B cell (primary cell): Measurements from ENCODE around the gene CLEC4M. TPM values are rescaled to one million over a fixed set of nuclear protein-coding genes. Genes with fewer than 3 reads are reported as not detected.

Source experiments
- ATAC-seq: fragments of 200-7000 bp; cut with Tn5 transposase; one replicate; pipeline ENCODE4 v1.10.0; 2021; ENCODE audit warnings: low read depth, mild to moderate bottlenecking, moderate number of reproducible peaks, moderate library complexity
- CTCF ChIA-PET: fragments of 350-600 bp; sonication (Branson Sonifier 250); formaldehyde crosslinking; loops from one replicate; lab custom pipeline; 2021; ENCODE audit warnings: antibody characterized with exemption, inconsistent platforms; lab: Charles Lee
- POLR2A ChIA-PET: fragments of 350-600 bp; sonication (Branson Sonifier 250); formaldehyde crosslinking; loops from one replicate; lab custom pipeline; 2021; ENCODE audit warnings: antibody characterized with exemption; lab: Charles Lee
- DNase-seq: peaks from one replicate; pipeline ENCODE4 v3.0.0; 2013
- H2AFZ ChIP-seq: 2 replicates; pipeline ENCODE4 v1.6.1; 2012; ENCODE audit warnings: mild to moderate bottlenecking, low read depth, low read length; ENCODE audit not compliant: insufficient read depth, poor library complexity, severe bottlenecking
- H3K27ac ChIP-seq, 2 donors: 1 replicate in 1 of 2; 2 replicates in 1 of 2; pipeline ENCODE4 v1.5.1; 2012 to 2013; ENCODE audit warnings: low read length in 2 of 2, mild to moderate bottlenecking in 2 of 2, moderate library complexity in 1 of 2
- H3K27me3 ChIP-seq, 4 experiments: fragments of 200-600 bp in 1 of 4; sonication (generic) in 1 of 4; replicated peaks in 1 of 4; 1 replicate in 2 of 4; 2 replicates in 2 of 4; pipeline versions ENCODE4 v1.6.1 to v1.7.0; 2013 to 2016; ENCODE audit warnings: low read length in 3 of 4, mild to moderate bottlenecking in 2 of 4, mixed read lengths in 1 of 4, moderate library complexity in 1 of 4; ENCODE audit not compliant: insufficient read depth in 4 of 4, control insufficient read depth in 3 of 4; ENCODE audit errors: control extremely low read depth in 1 of 4
- H3K36me3 ChIP-seq, 2 experiments: replicated peaks in 1 of 2; 1 replicate in 1 of 2; 2 replicates in 1 of 2; pipeline versions ENCODE4 v1.6.1 to v1.7.1; 2013; ENCODE audit warnings: low read length in 1 of 2; ENCODE audit not compliant: insufficient read depth in 2 of 2, control insufficient read depth in 1 of 2; ENCODE audit errors: control extremely low read depth in 1 of 2, extremely low read depth in 1 of 2
- H3K4me1 ChIP-seq, 2 donors: fragments of 200-600 bp in 1 of 2; sonication (generic) in 1 of 2; 1 replicate in 1 of 2; 2 replicates in 1 of 2; pipeline versions ENCODE4 v1.5.1 to v1.6.1; 2013 to 2017; ENCODE audit warnings: low read length in 2 of 2; ENCODE audit not compliant: control insufficient read depth in 2 of 2, insufficient read depth in 2 of 2
- H3K4me2 ChIP-seq: replicated peaks from 2 replicates; pipeline ENCODE3; 2012; ENCODE audit warnings: mild to moderate bottlenecking, low read depth, low read length; ENCODE audit not compliant: poor library complexity, severe bottlenecking
- H3K4me3 ChIP-seq, 5 experiments: fragments of 200-600 bp in 1 of 5; sonication (generic) in 1 of 5; 1 replicate in 3 of 5; 2 replicates in 2 of 5; pipeline versions ENCODE4 v1.5.1 to v1.7.0; 2011 to 2016; ENCODE audit warnings: low read length in 4 of 5, mild to moderate bottlenecking in 4 of 5, low read depth in 2 of 5, control low read depth in 1 of 5, moderate library complexity in 1 of 5; ENCODE audit not compliant: insufficient read depth in 1 of 5; ENCODE audit errors: control extremely low read depth in 1 of 5, extremely low read depth in 1 of 5
- H3K79me2 ChIP-seq: fragments of 200-600 bp; sonication (generic); one replicate; pipeline ENCODE4 v1.6.0; 2016; ENCODE audit warnings: low read length; ENCODE audit not compliant: control insufficient read depth, insufficient read depth
- H3K9ac ChIP-seq: fragments of 200-600 bp; sonication (generic); 2 replicates; pipeline ENCODE4 v1.6.1; 2017; ENCODE audit warnings: mild to moderate bottlenecking, low read length, moderate library complexity
- H3K9me3 ChIP-seq, 3 donors: one replicate each; pipeline versions ENCODE4 v1.6.1 to v1.7.1; 2013; ENCODE audit warnings: low read length in 2 of 3; ENCODE audit not compliant: control insufficient read depth in 2 of 3, insufficient read depth in 1 of 3; ENCODE audit errors: control extremely low read depth in 1 of 3
- H4K20me1 ChIP-seq: 2 replicates; pipeline ENCODE4 v1.6.0; 2012; ENCODE audit warnings: mild to moderate bottlenecking, low read length; ENCODE audit not compliant: insufficient read depth, control insufficient read depth, poor library complexity, severe bottlenecking
- H3K27ac Mint-ChIP-seq: one replicate; pipeline ENCODE4 v1.8.0; 2021; ENCODE audit warnings: mixed read lengths
- H3K27me3 Mint-ChIP-seq: one replicate; pipeline ENCODE4 v1.8.0; 2021; ENCODE audit warnings: mixed read lengths
- H3K4me1 Mint-ChIP-seq: one replicate; pipeline ENCODE4 v1.8.0; 2021; ENCODE audit warnings: mixed read lengths
- H3K4me3 Mint-ChIP-seq: one replicate; pipeline ENCODE4 v1.8.0; 2021; ENCODE audit warnings: mixed read lengths
- H3K9me3 Mint-ChIP-seq: one replicate; pipeline ENCODE4 v1.8.0; 2022; ENCODE audit warnings: mixed read lengths; ENCODE audit not compliant: insufficient read depth
- EZH2 ChIP-seq: IDR thresholded peaks from 2 replicates; pipeline ENCODE4 v1.6.1; 2012; ENCODE audit warnings: borderline replicate concordance, low read depth, mild to moderate bottlenecking, moderate library complexity, low read length; ENCODE audit not compliant: insufficient read depth, poor library complexity, severe bottlenecking
- WGBS: methylation state at CpG from one replicate; pipeline ENCODE4 v1.1.5; 2013; ENCODE audit warnings: missing lambda C conversion rate; ENCODE audit not compliant: insufficient coverage; 5-methylcytosine and 5-hydroxymethylcytosine counted together
- intact Hi-C: fragments of 100-400 bp; cut with micrococcal nuclease; formaldehyde crosslinking; loops from one replicate; pipeline ENCODE4 v1.10.0; 2022
- polyA plus RNA-seq: library from polyadenylated mRNA; depleted of rRNA; stranded (reverse); fragments of >200 nt; gene quantifications from 2 replicates; pipeline ENCODE4 v1.2.3, GENCODE V29; 2012
- total RNA-seq, 2 donors: library from RNA; stranded (reverse); fragments of 120-200 nt in 1 of 2; gene quantifications; 1 replicate in 1 of 2; 2 replicates in 1 of 2; pipeline versions ENCODE4 v1.2.3 to v1.2.4, GENCODE V29; 2013 to 2022
- TF ChIP-seq, protein P1 (sequence below): fragments of 200-600 bp; IDR thresholded peaks from one replicate; pipeline ENCODE4 v1.8.0; 2022; ENCODE audit warnings: antibody characterized with exemption, mild to moderate bottlenecking

CLEC4M gene
- total and polyA plus RNA-seq, 2 donors (not counting 1 experiment from before 2014, with no cell fraction given) = 0.10 to 0.52 TPM

DNA sequence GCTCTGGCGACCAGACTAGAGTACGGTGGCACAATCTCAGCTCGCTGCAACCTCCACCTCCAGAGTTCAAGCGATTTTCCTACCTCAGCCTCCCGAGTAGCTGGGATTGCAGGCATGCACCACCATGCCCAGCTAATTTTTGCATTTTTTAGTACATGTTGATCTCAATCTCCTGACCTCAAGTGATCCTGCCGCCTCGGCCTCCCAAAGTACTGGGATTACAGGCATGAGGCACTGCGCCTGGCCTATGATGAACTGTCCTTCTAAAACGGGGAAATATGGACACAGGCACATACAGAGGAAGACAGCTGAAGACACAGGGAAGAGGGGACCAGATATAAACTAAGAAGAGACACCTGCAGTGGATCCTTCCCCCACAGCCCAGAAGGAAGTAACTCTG lies 12.7 kb downstream of the CLEC4M start:
- no peak overlapping the region for H3K27ac Mint-ChIP-seq
- WGBS = 95% methylated on average over 8 of the region's 9 CpGs
- intact Hi-C loops = no loop called here
- POLR2A ChIA-PET = no interaction called here
- H3K4me1 Mint-ChIP-seq = peaks cover 20% of the 10 kb centered on the region
- H3K27me3 ChIP-seq = peaks cover 0 to 6% (median 0%) of the 10 kb centered on the region in 4 experiments
- H3K36me3 ChIP-seq = no peaks in the 10 kb centered on the region
- H3K9me3 ChIP-seq = peaks cover 0 to 7% (median 3%) of the 10 kb centered on the region in 3 donors
- no peaks in the 10 kb centered on the region for H3K9me3 Mint-ChIP-seq
- no peak for DNase-seq
- no peak for ATAC-seq
- H3K27me3 Mint-ChIP-seq = peaks cover 22% of the 10 kb centered on the region
- no peak for TF ChIP-seq EZH2
- TF ChIP-seq, protein P1, sequence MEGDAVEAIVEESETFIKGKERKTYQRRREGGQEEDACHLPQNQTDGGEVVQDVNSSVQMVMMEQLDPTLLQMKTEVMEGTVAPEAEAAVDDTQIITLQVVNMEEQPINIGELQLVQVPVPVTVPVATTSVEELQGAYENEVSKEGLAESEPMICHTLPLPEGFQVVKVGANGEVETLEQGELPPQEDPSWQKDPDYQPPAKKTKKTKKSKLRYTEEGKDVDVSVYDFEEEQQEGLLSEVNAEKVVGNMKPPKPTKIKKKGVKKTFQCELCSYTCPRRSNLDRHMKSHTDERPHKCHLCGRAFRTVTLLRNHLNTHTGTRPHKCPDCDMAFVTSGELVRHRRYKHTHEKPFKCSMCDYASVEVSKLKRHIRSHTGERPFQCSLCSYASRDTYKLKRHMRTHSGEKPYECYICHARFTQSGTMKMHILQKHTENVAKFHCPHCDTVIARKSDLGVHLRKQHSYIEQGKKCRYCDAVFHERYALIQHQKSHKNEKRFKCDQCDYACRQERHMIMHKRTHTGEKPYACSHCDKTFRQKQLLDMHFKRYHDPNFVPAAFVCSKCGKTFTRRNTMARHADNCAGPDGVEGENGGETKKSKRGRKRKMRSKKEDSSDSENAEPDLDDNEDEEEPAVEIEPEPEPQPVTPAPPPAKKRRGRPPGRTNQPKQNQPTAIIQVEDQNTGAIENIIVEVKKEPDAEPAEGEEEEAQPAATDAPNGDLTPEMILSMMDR = no peak
- H3K27ac ChIP-seq = no peak overlapping the region
- no peak overlapping the region for H3K9ac ChIP-seq
- H3K4me1 ChIP-seq = peaks cover 15 to 16% of the 10 kb centered on the region in 2 donors
- no peak overlapping the region for H3K4me3 Mint-ChIP-seq
- CTCF ChIA-PET = interaction anchor here (0.7 kb wide), 1 partner anchor 24 kb away, joined by 3 read pairs; no protein-coding TSS in a partner anchor
- H3K4me2 ChIP-seq = no peak overlapping the region
- H3K4me3 ChIP-seq = no peak overlapping the region
- H2AFZ ChIP-seq = no peak overlapping the region
- H4K20me1 ChIP-seq = no peaks in the 10 kb centered on the region
- H3K79me2 ChIP-seq = no peaks in the 10 kb centered on the region

DNA sequence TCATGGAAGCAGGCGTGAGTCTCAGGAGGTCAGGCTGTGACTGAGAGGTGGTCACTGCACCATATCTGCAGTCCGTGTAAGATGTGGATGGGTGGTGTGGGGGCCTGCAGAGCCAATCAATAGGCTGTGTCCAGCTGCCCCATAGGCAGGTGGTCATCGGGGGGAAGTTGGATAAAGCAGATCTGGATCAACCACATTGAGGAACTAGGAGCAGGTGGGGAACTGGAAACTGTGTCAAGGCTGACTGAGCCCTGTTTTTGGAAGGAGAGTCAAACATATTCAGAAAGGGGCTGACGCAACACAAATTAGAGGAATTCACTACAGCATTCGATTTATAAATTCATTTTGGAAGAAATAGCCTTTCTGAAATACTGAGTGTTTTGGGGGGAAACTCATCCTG lies 15.0 kb downstream of the CLEC4M start:
- intact Hi-C loops = no loop called here

More for the DNA sequence above, 15.0 kb downstream of the CLEC4M start:
- no peak overlapping the region for H3K4me2 ChIP-seq
- ATAC-seq = no peak
- WGBS = 48% methylated on average over 3 of the region's 5 CpGs
- ChIA-PET POLR2A (interaction anchor here (0.6 kb wide), 1 partner anchor 87 kb away, joined by 6 read pairs; no protein-coding TSS in a partner anchor), CTCF (interaction anchor here (0.7 kb wide), 2 partner anchors 97 to 974 kb away, joined by 3 to 4 read pairs; partner anchors contain the start of gene TRAPPC5)
- no peak overlapping the region for H2AFZ ChIP-seq
- peaks cover 0 to 7% (median 3%) of the 10 kb centered on the region in 3 donors for H3K9me3 ChIP-seq
- H3K9ac ChIP-seq = no peak overlapping the region
- no peaks in the 10 kb centered on the region for H3K9me3 Mint-ChIP-seq
- peaks cover 6% of the 10 kb centered on the region in 2 donors for H3K4me1 ChIP-seq
- no peak overlapping the region for H3K27ac ChIP-seq
- TF ChIP-seq EZH2 = no peak
- TF ChIP-seq, protein P1 = no peak
- peaks cover 11% of the 10 kb centered on the region for H3K4me1 Mint-ChIP-seq
- H3K79me2 ChIP-seq = no peaks in the 10 kb centered on the region
- no peak overlapping the region for H3K4me3 ChIP-seq
- H4K20me1 ChIP-seq = no peaks in the 10 kb centered on the region
- no peak for DNase-seq
- H3K27ac Mint-ChIP-seq = no peak overlapping the region
- H3K27me3 Mint-ChIP-seq = peaks cover 16% of the 10 kb centered on the region
- H3K4me3 Mint-ChIP-seq = no peak overlapping the region
- H3K36me3 ChIP-seq = no peaks in the 10 kb centered on the region
- peaks cover 0 to 2% (median 0%) of the 10 kb centered on the region in 4 experiments for H3K27me3 ChIP-seq
